AML-193 (cell line): ENCODE results near the gene WDR48.

Source experiments
- DNase-seq, 2 experiments: peaks; one replicate each; lab custom pipeline; 2025; lab: John Stamatoyannopoulos, UW

Gene WDR48

DNA sequence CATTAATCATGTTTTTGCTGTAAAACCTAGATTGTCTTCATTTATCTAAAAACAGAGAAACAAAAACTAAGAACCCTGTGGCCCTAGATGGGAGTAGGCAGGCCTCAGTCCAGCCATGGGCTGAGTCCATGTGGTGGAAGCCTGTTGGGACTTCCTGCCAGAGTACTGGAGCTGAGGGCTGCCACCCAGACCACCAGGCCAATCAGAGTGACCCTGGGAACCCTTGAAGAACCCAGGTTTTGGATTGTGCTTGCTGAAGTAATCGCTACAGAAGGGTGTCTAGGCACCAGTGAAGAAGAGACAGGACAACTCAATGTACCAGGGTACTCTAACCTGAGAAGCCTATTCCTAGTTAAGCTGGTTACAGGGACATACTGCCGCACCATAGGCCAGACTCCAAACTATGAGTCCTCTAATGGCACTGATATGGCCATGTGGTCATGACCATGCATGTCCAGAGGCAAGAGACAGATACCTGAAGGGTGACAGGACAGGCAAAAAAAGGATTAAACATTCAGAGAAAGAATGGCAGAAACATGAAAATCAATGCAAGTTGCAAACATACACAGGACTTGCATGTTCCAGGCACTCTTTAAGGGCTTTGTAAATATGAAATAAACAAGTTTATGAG, 88.6 kb downstream of the WDR48 start:
- no peak for DNase-seq

DNA sequence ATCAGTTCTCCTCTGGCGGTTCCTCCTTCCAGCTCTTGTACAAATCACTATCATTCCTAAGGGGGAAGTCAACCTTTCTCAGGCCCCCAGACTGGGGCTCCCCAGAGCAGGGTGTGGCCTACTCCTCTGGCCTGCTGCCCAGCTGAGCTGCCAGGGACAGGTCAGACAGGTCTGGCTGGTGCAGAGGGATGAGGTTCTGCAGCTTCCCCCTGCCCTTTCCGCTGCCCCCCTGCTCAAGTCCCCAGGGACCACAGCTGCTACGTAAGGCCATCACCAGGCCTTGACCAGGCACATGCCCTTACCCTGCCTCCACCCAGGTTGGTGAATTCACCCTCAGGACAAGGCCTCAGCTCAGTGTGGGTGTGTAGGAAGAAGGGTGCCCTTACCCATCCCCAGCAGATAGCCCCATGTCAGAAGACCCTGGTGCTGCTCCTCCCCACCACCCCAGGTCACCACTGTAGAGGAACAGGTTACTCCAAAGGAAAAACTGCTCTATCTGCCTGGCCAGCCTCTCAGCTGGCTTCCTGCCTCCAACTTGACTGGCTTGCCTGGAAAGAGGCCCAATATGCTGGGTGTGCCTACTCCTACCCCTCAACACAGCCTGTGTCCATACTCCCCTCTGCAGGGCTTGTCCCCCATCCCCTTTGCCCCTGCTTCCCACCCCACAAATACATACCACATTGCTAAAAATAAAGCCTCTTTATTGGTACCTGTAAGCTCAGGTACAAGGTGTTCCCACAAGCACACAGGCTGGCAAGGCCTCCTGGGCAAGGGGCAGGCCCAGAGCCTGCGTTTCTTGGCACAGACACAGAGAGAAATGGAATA, 89.6 kb downstream of the WDR48 start:
- no peak for DNase-seq

GRCh38 chr3:39142067-39142466, 90.3 kb downstream of the WDR48 start:
- no peak for DNase-seq

DNA sequence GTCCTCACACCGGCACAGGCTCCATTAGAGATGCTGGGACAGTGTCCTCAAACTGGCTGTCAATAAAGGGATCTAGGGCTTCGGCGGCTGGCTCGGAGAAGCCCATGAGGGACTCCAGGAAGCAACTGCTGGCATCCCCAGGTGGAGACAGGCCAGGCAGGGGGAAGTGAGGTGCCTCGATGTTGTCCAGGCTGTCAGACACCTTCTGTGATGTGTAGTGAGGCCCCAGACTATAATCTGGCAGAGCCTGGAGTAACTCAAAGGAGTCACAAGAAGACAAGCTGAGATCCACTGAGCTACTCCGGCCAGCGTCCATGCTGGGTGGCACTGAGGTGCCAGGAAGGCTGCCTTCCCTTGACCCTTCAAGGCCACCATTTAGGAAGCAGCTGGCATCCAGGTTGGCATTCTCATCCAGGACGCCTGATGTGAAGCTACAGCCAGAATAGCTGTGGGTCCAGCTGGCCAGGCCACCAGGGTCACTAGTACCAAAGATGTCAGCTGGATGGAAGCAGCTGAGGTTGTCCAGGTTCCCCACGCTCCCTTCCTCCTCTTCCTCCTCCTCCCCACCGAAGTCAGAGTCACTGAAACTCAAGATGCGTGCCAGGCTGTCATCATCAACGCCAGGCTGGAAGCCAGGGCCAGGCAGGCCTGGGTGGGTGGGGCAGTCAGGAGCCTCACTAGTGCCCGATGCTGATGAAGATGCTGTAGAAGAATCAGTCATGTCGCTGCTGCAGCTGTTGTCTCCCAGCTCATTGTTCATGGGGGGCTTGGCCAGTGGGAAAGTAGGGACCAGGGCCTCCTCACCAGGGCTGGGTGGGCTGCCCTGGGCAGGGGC, 91.5 kb downstream of the WDR48 start:
- no peak for DNase-seq

DNA sequence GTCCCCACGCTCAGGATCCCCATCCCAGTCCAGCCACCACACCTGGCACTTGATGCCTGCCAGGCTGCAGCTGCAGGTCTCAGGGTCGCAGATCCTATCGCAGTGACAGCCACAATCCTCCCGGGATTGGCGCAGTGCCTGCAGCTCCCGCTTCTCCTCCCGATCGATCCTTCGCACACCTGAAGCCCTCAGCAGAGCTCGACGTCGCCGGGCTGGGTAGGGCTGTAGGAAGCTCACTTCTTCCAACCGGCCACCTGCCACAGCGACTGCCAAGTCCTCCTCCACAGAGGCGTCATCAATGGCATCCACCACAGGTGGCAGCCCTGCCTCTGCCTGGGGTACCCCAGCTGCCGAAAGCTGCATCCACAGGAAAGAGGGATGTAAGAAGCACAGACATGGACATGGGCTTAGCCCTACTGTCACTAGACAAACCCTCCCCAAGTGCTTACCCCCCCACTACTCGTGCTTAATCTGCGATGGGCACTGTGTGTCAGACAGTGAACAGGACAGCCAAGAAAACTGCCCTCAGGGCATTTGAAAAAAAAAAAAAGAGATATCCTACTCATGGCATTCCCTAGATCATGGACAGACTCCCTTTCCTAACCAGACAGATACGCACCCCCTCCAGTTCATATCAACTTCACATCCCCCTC, 92.4 kb downstream of the WDR48 start:
- DNase-seq: no peak

- DNase-seq: no peak
These were observed 93.0 kb downstream of the WDR48 start for GRCh38 chr3:39144748-39145380.

DNA sequence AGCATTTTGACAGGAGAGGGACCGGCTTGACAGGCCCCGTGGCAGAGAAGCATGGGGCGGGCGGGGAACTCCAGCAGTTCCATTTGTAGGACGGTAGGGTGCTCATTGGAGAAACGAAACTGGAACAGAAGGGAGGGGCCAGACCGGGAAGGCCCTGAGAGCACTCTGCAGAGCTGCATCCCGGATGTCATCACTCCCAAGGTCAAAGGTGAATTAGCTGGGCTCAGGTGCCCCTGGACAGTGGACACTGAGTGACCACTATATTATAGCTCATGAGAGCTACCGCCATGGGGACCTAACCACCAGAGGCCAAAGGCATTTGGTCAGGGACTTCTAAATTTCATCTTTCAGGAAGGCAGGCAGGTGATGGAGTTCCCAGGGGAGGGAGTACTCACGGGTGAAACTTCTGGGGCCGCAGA, 94.3 kb downstream of the WDR48 start:
- DNase-seq: no peak
